WTC11 (cell line): ENCODE measurements around the gene TIMP2. TPM values are rescaled to one million over a fixed set of nuclear protein-coding genes. Genes with fewer than 3 reads are reported as not detected.

ENCODE experiments used
- ATAC-seq: fragments of 200-7000 bp; cut with Tn5 transposase; 2 replicates; pipeline ENCODE4 v1.10.0; 2021; ENCODE audit warnings: mild to moderate bottlenecking, moderate library complexity
- CTCF ChIA-PET: fragments of 300-600 bp; sonication (Branson Sonifier 250); formaldehyde crosslinking; loops from one replicate; lab custom pipeline; 2021; ENCODE audit warnings: antibody characterized with exemption; lab: Charles Lee
- POLR2A ChIA-PET: fragments of 350-600 bp; sonication (Branson Sonifier 250); formaldehyde crosslinking; loops from one replicate; lab custom pipeline; 2021; ENCODE audit warnings: antibody characterized with exemption; lab: Charles Lee
- DNase-seq: peaks from one replicate; pipeline ENCODE4 v3.0.0; 2021; ENCODE audit warnings: low spot score
- H3K27ac Mint-ChIP-seq: 2 replicates; pipeline ENCODE4 v1.8.0; 2021; ENCODE audit warnings: mixed read lengths
- H3K27me3 Mint-ChIP-seq: 2 replicates; pipeline ENCODE4 v1.8.0; 2021; ENCODE audit warnings: low read depth, mild to moderate bottlenecking, moderate library complexity, mixed read lengths
- H3K36me3 Mint-ChIP-seq: 2 replicates; pipeline ENCODE4 v1.8.0; 2021; ENCODE audit warnings: mixed read lengths
- H3K4me1 Mint-ChIP-seq: 2 replicates; pipeline ENCODE4 v1.8.0; 2022; ENCODE audit warnings: mixed read lengths
- H3K4me3 Mint-ChIP-seq: 2 replicates; pipeline ENCODE4 v1.8.0; 2021; ENCODE audit warnings: mild to moderate bottlenecking, moderate library complexity, mixed read lengths
- H3K9me3 Mint-ChIP-seq: 2 replicates; pipeline ENCODE4 v1.8.0; 2021; ENCODE audit warnings: mixed read lengths
- ARID4B ChIP-seq: sonication (generic); formaldehyde crosslinking; IDR thresholded peaks from 2 replicates; pipeline ENCODE4 v1.8.0; 2023; ENCODE audit warnings: missing genetic modification reagents, mild to moderate bottlenecking, borderline replicate concordance
- CBFB ChIP-seq: sonication (generic); formaldehyde crosslinking; IDR thresholded peaks from 2 replicates; pipeline ENCODE4 v1.8.1; 2022; ENCODE audit warnings: mild to moderate bottlenecking, low read depth, missing genetic modification reagents
- CREM ChIP-seq: sonication (generic); formaldehyde crosslinking; IDR thresholded peaks from 2 replicates; pipeline ENCODE4 v1.8.1; 2022; ENCODE audit warnings: mild to moderate bottlenecking, missing genetic modification reagents, moderate library complexity
- E2F5 ChIP-seq: sonication (generic); formaldehyde crosslinking; IDR thresholded peaks from 2 replicates; pipeline ENCODE4 v1.8.1; 2022; ENCODE audit warnings: mild to moderate bottlenecking, moderate library complexity, missing genetic modification reagents
- ELF4 ChIP-seq: sonication (generic); formaldehyde crosslinking; IDR thresholded peaks from 2 replicates; pipeline ENCODE4 v1.8.1; 2022; ENCODE audit warnings: low read depth, mild to moderate bottlenecking, moderate library complexity, missing genetic modification reagents
- ERG ChIP-seq: fragments of 250-450 bp; sonication (Bioruptor Pico); IDR thresholded peaks from 2 replicates; pipeline ENCODE4 v1.8.0; 2021; ENCODE audit warnings: mild to moderate bottlenecking
- ESRRA ChIP-seq: sonication (generic); formaldehyde crosslinking; IDR thresholded peaks from 2 replicates; pipeline ENCODE4 v1.8.1; 2022; ENCODE audit warnings: mild to moderate bottlenecking, missing genetic modification reagents, borderline replicate concordance
- FOXK1 ChIP-seq: sonication (generic); formaldehyde crosslinking; IDR thresholded peaks from 2 replicates; pipeline ENCODE4 v1.8.0; 2022; ENCODE audit warnings: mild to moderate bottlenecking, moderate library complexity, missing genetic modification reagents
- FOXP4 ChIP-seq: sonication (generic); formaldehyde crosslinking; IDR thresholded peaks from 2 replicates; pipeline ENCODE4 v1.8.0; 2022; ENCODE audit warnings: mild to moderate bottlenecking, missing genetic modification reagents
- GRHL2 ChIP-seq: fragments of 250-450 bp; sonication (Bioruptor Pico); IDR thresholded peaks from 2 replicates; pipeline ENCODE4 v1.8.0; 2022; ENCODE audit warnings: mild to moderate bottlenecking, moderate library complexity; ENCODE audit not compliant: insufficient replicate concordance, severe bottlenecking
- GTF2I ChIP-seq: fragments of 250-450 bp; sonication (Bioruptor Pico); conservative IDR thresholded peaks from 2 replicates; pipeline ENCODE4 v1.4.0; 2021; ENCODE audit warnings: mild to moderate bottlenecking
- HMGA2 ChIP-seq: fragments of 250-450 bp; sonication (Bioruptor Pico); IDR thresholded peaks from 2 replicates; pipeline ENCODE4 v1.4.0; 2021; ENCODE audit warnings: mild to moderate bottlenecking, moderate library complexity
- IRF2 ChIP-seq: sonication (generic); formaldehyde crosslinking; IDR thresholded peaks from 2 replicates; pipeline ENCODE4 v1.8.0; 2022; ENCODE audit warnings: low read depth, missing genetic modification reagents, borderline replicate concordance
- JUN ChIP-seq: sonication (generic); formaldehyde crosslinking; IDR thresholded peaks from 2 replicates; pipeline ENCODE4 v1.8.0; 2023; ENCODE audit warnings: mild to moderate bottlenecking, missing genetic modification reagents
- NFATC4 ChIP-seq: fragments of 250-450 bp; sonication (Bioruptor Pico); IDR thresholded peaks from 2 replicates; pipeline ENCODE4 v1.9.0; 2021; ENCODE audit warnings: mild to moderate bottlenecking
- NFE2L1 ChIP-seq: sonication (generic); formaldehyde crosslinking; IDR thresholded peaks from 2 replicates; pipeline ENCODE4 v1.8.1; 2023; ENCODE audit warnings: missing genetic modification reagents
- RELA ChIP-seq: sonication (generic); formaldehyde crosslinking; IDR thresholded peaks from 2 replicates; pipeline ENCODE4 v1.8.1; 2022; ENCODE audit warnings: missing genetic modification reagents, mild to moderate bottlenecking, borderline replicate concordance
- RORB ChIP-seq: fragments of 250-450 bp; sonication (Bioruptor Pico); IDR thresholded peaks from 2 replicates; pipeline ENCODE4 v1.9.0; 2021; ENCODE audit warnings: mild to moderate bottlenecking
- SMAD3 ChIP-seq: sonication (generic); formaldehyde crosslinking; IDR thresholded peaks from 2 replicates; pipeline ENCODE4 v1.8.0; 2022; ENCODE audit warnings: missing genetic modification reagents, mild to moderate bottlenecking, borderline replicate concordance
- SOX15 ChIP-seq: fragments of 250-450 bp; sonication (Bioruptor Pico); IDR thresholded peaks from 2 replicates; pipeline ENCODE4 v1.9.0; 2021; ENCODE audit warnings: mild to moderate bottlenecking
- TEAD1 ChIP-seq: sonication (generic); formaldehyde crosslinking; IDR thresholded peaks from 2 replicates; pipeline ENCODE4 v1.8.0; 2022; ENCODE audit warnings: mild to moderate bottlenecking, missing genetic modification reagents
- ZMAT4 ChIP-seq: fragments of 250-450 bp; sonication (Bioruptor Pico); IDR thresholded peaks from 2 replicates; pipeline ENCODE4 v1.9.0; 2021; ENCODE audit warnings: mild to moderate bottlenecking
- ZNF121 ChIP-seq: sonication (generic); formaldehyde crosslinking; IDR thresholded peaks from 2 replicates; pipeline ENCODE4 v1.8.0; 2023; ENCODE audit warnings: missing genetic modification reagents
- ZNF232 ChIP-seq: sonication (generic); formaldehyde crosslinking; IDR thresholded peaks from 2 replicates; pipeline ENCODE4 v1.8.0; 2022; ENCODE audit warnings: mild to moderate bottlenecking, missing genetic modification reagents
- ZNF317 ChIP-seq: sonication (generic); formaldehyde crosslinking; IDR thresholded peaks from 2 replicates; pipeline ENCODE4 v1.8.1; 2023; ENCODE audit warnings: low read depth, mild to moderate bottlenecking, moderate library complexity, missing genetic modification reagents, borderline replicate concordance
- ZNF416 ChIP-seq: fragments of 250-450 bp; sonication (Bioruptor Pico); IDR thresholded peaks from 2 replicates; pipeline ENCODE4 v1.9.0; 2021; ENCODE audit warnings: mild to moderate bottlenecking, inconsistent platforms
- ZNF671 ChIP-seq: fragments of 250-450 bp; sonication (Bioruptor Pico); IDR thresholded peaks from 2 replicates; pipeline ENCODE4 v1.8.0; 2021; ENCODE audit warnings: mild to moderate bottlenecking
- ZSCAN18 ChIP-seq: fragments of 250-450 bp; sonication (Bioruptor Pico); IDR thresholded peaks from 2 replicates; pipeline ENCODE4 v2.1.2; 2022; ENCODE audit warnings: mild to moderate bottlenecking, moderate library complexity
- total RNA-seq: library from RNA; stranded (reverse); gene quantifications from 3 replicates; pipeline ENCODE4 v1.2.3, GENCODE V29; 2021

TIMP2 gene
- total RNA-seq, 1 experiment from 2014 or later, result 37.1 TPM

GRCh38 chr17:78913115-78913514 lies 12.1 kb downstream of the TIMP2 start:
- TF ChIP-seq HMGA2 (CRISPR knock-in tag), result no peak
- TF ChIP-seq CBFB (CRISPR knock-in tag), result no peak
- TF ChIP-seq JUN (CRISPR knock-in tag), result no peak
- TF ChIP-seq ZNF416 (CRISPR knock-in tag), result no peak
- no peak for TF ChIP-seq ELF4 (CRISPR knock-in tag)
- no peak for TF ChIP-seq ZNF121 (CRISPR knock-in tag)
- no peak for TF ChIP-seq ZNF317 (CRISPR knock-in tag)
- TF ChIP-seq RORB (CRISPR knock-in tag), result no peak
- no peak for TF ChIP-seq ZMAT4 (CRISPR knock-in tag)
- no peak for TF ChIP-seq GRHL2 (CRISPR knock-in tag)
- TF ChIP-seq ARID4B, result no peak
- no peak for TF ChIP-seq NFE2L1 (CRISPR knock-in tag)
- TF ChIP-seq ERG (CRISPR knock-in tag), result no peak
- no peak for TF ChIP-seq SMAD3
- no peak for TF ChIP-seq ESRRA (CRISPR knock-in tag)
- Mint-ChIP-seq H3K4me3 (no peak overlapping the region), H3K4me1 (peaks cover 23% of the 10 kb centered on the region), H3K36me3 (peaks cover 2% of the 10 kb centered on the region; the same call in 1 of the 2 replicates), H3K27me3 (no peaks in the 10 kb centered on the region), H3K27ac (no peak overlapping the region), H3K9me3 (no peaks in the 10 kb centered on the region)
- CTCF ChIA-PET, result interaction anchor here (1.0 kb wide), 1 partner anchor 58 kb away, joined by 6 read pairs; no protein-coding TSS in a partner anchor
- DNase-seq (no peak), ATAC-seq (no peak)
- POLR2A ChIA-PET, result no interaction called here

- Mint-ChIP-seq H3K27ac (no peak overlapping the region), H3K4me3 (no peak overlapping the region), H3K4me1 (peaks cover 19% of the 10 kb centered on the region), H3K36me3 (peaks cover 2% of the 10 kb centered on the region; the same call in 1 of the 2 replicates), H3K9me3 (no peaks in the 10 kb centered on the region), H3K27me3 (no peaks in the 10 kb centered on the region)
- ChIA-PET CTCF (no interaction called here), POLR2A (no interaction called here)
- no peak for ATAC-seq
- no peak for DNase-seq
- TF ChIP-seq CREM (CRISPR knock-in tag) (no peak), ESRRA (CRISPR knock-in tag) (no peak), SOX15 (CRISPR knock-in tag) (no peak), JUN (CRISPR knock-in tag) (no peak), IRF2 (CRISPR knock-in tag) (no peak), NFATC4 (no peak), FOXP4 (CRISPR knock-in tag) (no peak), ZNF317 (CRISPR knock-in tag) (no peak), FOXK1 (CRISPR knock-in tag) (no peak), ZNF671 (CRISPR knock-in tag) (no peak), ZNF232 (CRISPR knock-in tag) (no peak), ZSCAN18 (no peak), GTF2I (no peak), E2F5 (CRISPR knock-in tag) (no peak), RELA (no peak), TEAD1 (CRISPR knock-in tag) (no peak)
Observed at GRCh38 chr17:78912082-78912481, 13.1 kb downstream of the TIMP2 start.
